CD8-positive, alpha-beta memory T cell (primary cell): ENCODE measurements around the gene MEMO1. TPM values are rescaled to one million over a fixed set of nuclear protein-coding genes. Genes with fewer than 3 reads are reported as not detected.

Source experiments
- CTCF ChIA-PET: fragments of 350-600 bp; sonication (Branson Sonifier 250); formaldehyde crosslinking; loops from one replicate; lab custom pipeline; 2021; ENCODE audit warnings: antibody characterized with exemption; lab: Charles Lee
- POLR2A ChIA-PET: fragments of 350-600 bp; sonication (Branson Sonifier 250); formaldehyde crosslinking; loops from one replicate; lab custom pipeline; 2021; ENCODE audit warnings: antibody characterized with exemption; lab: Charles Lee
- DNase-seq, 5 donors: peaks; one replicate each; pipeline versions ENCODE4 v3.0.0 to v3.0.0-alpha.2; 2020 to 2022; ENCODE audit warnings: mixed read lengths in 1 of 5
- H3K27ac ChIP-seq: one replicate; pipeline ENCODE4 v1.7.0; 2013; ENCODE audit warnings: low read depth, mild to moderate bottlenecking, low read length, moderate library complexity
- H3K27me3 ChIP-seq: 2 replicates; pipeline ENCODE4 v1.7.0; 2013; ENCODE audit warnings: low read length, mild to moderate bottlenecking; ENCODE audit not compliant: insufficient read depth, poor library complexity, severe bottlenecking
- H3K36me3 ChIP-seq: 2 replicates; pipeline ENCODE4 v1.7.0; 2013; ENCODE audit warnings: mild to moderate bottlenecking, low read length, moderate library complexity; ENCODE audit not compliant: insufficient read depth
- H3K4me1 ChIP-seq: 2 replicates; pipeline ENCODE4 v1.7.0; 2013; ENCODE audit warnings: mild to moderate bottlenecking, low read length, moderate library complexity; ENCODE audit not compliant: insufficient read depth
- H3K4me3 ChIP-seq: 2 replicates; pipeline ENCODE4 v1.7.0; 2013; ENCODE audit warnings: mild to moderate bottlenecking, low read length
- H3K9me3 ChIP-seq: 2 replicates; pipeline ENCODE4 v1.7.0; 2013; ENCODE audit warnings: mild to moderate bottlenecking, low read length
- H3K27ac Mint-ChIP-seq, 8 donors: one replicate each; pipeline ENCODE4 v1.8.0; 2020 to 2021; ENCODE audit warnings: mixed read lengths in 8 of 8, mild to moderate bottlenecking in 6 of 8, inconsistent platforms in 3 of 8, moderate library complexity in 3 of 8
- H3K27me3 Mint-ChIP-seq, 2 donors: one replicate each; pipeline ENCODE4 v1.8.0; 2020 to 2021; ENCODE audit warnings: mixed read lengths in 2 of 2, mild to moderate bottlenecking in 1 of 2, moderate library complexity in 1 of 2
- H3K36me3 Mint-ChIP-seq, 3 donors: one replicate each; pipeline ENCODE4 v1.8.0; 2020 to 2021; ENCODE audit warnings: mixed read lengths in 3 of 3, inconsistent platforms in 1 of 3, mild to moderate bottlenecking in 1 of 3
- H3K4me1 Mint-ChIP-seq, 3 donors: one replicate each; pipeline ENCODE4 v1.8.0; 2020 to 2021; ENCODE audit warnings: mixed read lengths in 3 of 3, inconsistent platforms in 1 of 3, mild to moderate bottlenecking in 1 of 3
- H3K4me3 Mint-ChIP-seq, 7 donors: one replicate each; pipeline ENCODE4 v1.8.0; 2020 to 2021; ENCODE audit warnings: mixed read lengths in 7 of 7, mild to moderate bottlenecking in 6 of 7, moderate library complexity in 4 of 7, inconsistent platforms in 2 of 7
- H3K9me3 Mint-ChIP-seq, 5 donors: one replicate each; pipeline ENCODE4 v1.8.0; 2020 to 2022; ENCODE audit warnings: mixed read lengths in 5 of 5, mild to moderate bottlenecking in 3 of 5, moderate library complexity in 2 of 5, inconsistent platforms in 1 of 5
- polyA plus RNA-seq: library from polyadenylated mRNA; unstranded; fragments of 300-500 nt; fragmentation: Illumina TruSeq; gene quantifications from one replicate; pipeline ENCODE4 v1.2.3, GENCODE V29; 2021
- total RNA-seq, 2 experiments: library from RNA; stranded (reverse); gene quantifications; one replicate each; pipeline ENCODE4 v1.2.3, GENCODE V29; 2021

The MEMO1 gene
- total and polyA plus RNA-seq, 3 experiments from 2014 or later, result 27.7 to 78.6 (median 73.8) TPM

GRCh38 chr2:31896293-31896692 is 114.5 kb downstream of the MEMO1 start:
- Mint-ChIP-seq H3K4me3 (no peak overlapping the region), H3K36me3 (peaks cover 39 to 77% (median 57%) of the 10 kb centered on the region in 3 donors), H3K27ac (no peak overlapping the region), H3K4me1 (peaks cover 2 to 22% (median 11%) of the 10 kb centered on the region in 3 donors), H3K27me3 (no peaks in the 10 kb centered on the region), H3K9me3 (peaks cover 9 to 31% (median 16%) of the 10 kb centered on the region in 5 donors)
- Histone ChIP-seq H3K4me1 (no peaks in the 10 kb centered on the region), H3K36me3 (peaks cover 5% of the 10 kb centered on the region), H3K4me3 (no peak overlapping the region), H3K27ac (no peak overlapping the region), H3K9me3 (no peaks in the 10 kb centered on the region), H3K27me3 (no peaks in the 10 kb centered on the region)
- DNase-seq, result no peak
- CTCF ChIA-PET, result no interaction called here
- POLR2A ChIA-PET, result no interaction called here

GRCh38 chr2:31894656-31895055 is 116.2 kb downstream of the MEMO1 start:
- ChIA-PET CTCF (no interaction called here), POLR2A (no interaction called here)
- Histone ChIP-seq H3K9me3 (no peaks in the 10 kb centered on the region), H3K27me3 (no peaks in the 10 kb centered on the region), H3K36me3 (no peaks in the 10 kb centered on the region), H3K4me1 (no peaks in the 10 kb centered on the region), H3K27ac (no peak overlapping the region), H3K4me3 (no peak overlapping the region)
- Mint-ChIP-seq H3K9me3 (peaks cover 9 to 26% (median 16%) of the 10 kb centered on the region in 5 donors), H3K27me3 (no peaks in the 10 kb centered on the region), H3K4me3 (no peak overlapping the region), H3K36me3 (peaks cover 32 to 75% (median 45%) of the 10 kb centered on the region in 3 donors), H3K4me1 (peaks cover 2 to 30% (median 19%) of the 10 kb centered on the region in 3 donors), H3K27ac (no peak overlapping the region)
- no peak for DNase-seq

- no peak overlapping the region for H3K27ac Mint-ChIP-seq
- H3K27me3 ChIP-seq, result no peaks in the 10 kb centered on the region
- no peak overlapping the region for H3K27ac ChIP-seq
- peaks cover 2 to 30% (median 26%) of the 10 kb centered on the region in 3 donors for H3K4me1 Mint-ChIP-seq
- POLR2A ChIA-PET, result no interaction called here
- no peaks in the 10 kb centered on the region for H3K4me1 ChIP-seq
- no peak overlapping the region for H3K4me3 ChIP-seq
- H3K4me3 Mint-ChIP-seq, result no peak overlapping the region
- H3K36me3 ChIP-seq, result no peaks in the 10 kb centered on the region
- H3K36me3 Mint-ChIP-seq, result peaks cover 23 to 65% (median 30%) of the 10 kb centered on the region in 3 donors
- H3K9me3 ChIP-seq, result no peaks in the 10 kb centered on the region
- CTCF ChIA-PET, result interaction anchor here (1.5 kb wide), 1 partner anchor 14 kb away, joined by 3 read pairs; no protein-coding TSS in a partner anchor
- peaks cover 6 to 15% (median 12%) of the 10 kb centered on the region in 5 donors for H3K9me3 Mint-ChIP-seq
- no peaks in the 10 kb centered on the region for H3K27me3 Mint-ChIP-seq
- no peak for DNase-seq
These were observed 117.7 kb downstream of the MEMO1 start for GRCh38 chr2:31893094-31893493.

- no peak overlapping the region for H3K27ac Mint-ChIP-seq
- Histone ChIP-seq H3K4me3 (no peak overlapping the region), H3K36me3 (no peaks in the 10 kb centered on the region), H3K9me3 (no peaks in the 10 kb centered on the region), H3K4me1 (no peaks in the 10 kb centered on the region), H3K27ac (no peak overlapping the region), H3K27me3 (no peaks in the 10 kb centered on the region)
- DNase-seq, result no peak
- no peak overlapping the region for H3K4me3 Mint-ChIP-seq
- H3K36me3 Mint-ChIP-seq, result peaks cover 4 to 42% (median 11%) of the 10 kb centered on the region in 3 donors
- no peaks in the 10 kb centered on the region for H3K9me3 Mint-ChIP-seq
- no peaks in the 10 kb centered on the region for H3K27me3 Mint-ChIP-seq
- ChIA-PET POLR2A (no interaction called here), CTCF (no interaction called here)
- H3K4me1 Mint-ChIP-seq, result peaks cover 2 to 23% (median 22%) of the 10 kb centered on the region in 3 donors
These were observed 121.8 kb downstream of the MEMO1 start for GRCh38 chr2:31889044-31889443.

GRCh38 chr2:31888550-31888949 is 122.3 kb downstream of the MEMO1 start:
- no peak for DNase-seq
- Histone ChIP-seq H3K9me3 (no peaks in the 10 kb centered on the region), H3K27ac (no peak overlapping the region), H3K4me3 (no peak overlapping the region), H3K4me1 (no peaks in the 10 kb centered on the region), H3K36me3 (no peaks in the 10 kb centered on the region), H3K27me3 (no peaks in the 10 kb centered on the region)
- POLR2A ChIA-PET, result no interaction called here
- H3K4me3 Mint-ChIP-seq, result no peak overlapping the region
- peaks cover 4 to 37% (median 11%) of the 10 kb centered on the region in 3 donors for H3K36me3 Mint-ChIP-seq
- H3K27ac Mint-ChIP-seq, result peak overlapping the region in 4 of 8 donors; percentile 4 to 38 (median 14)
- CTCF ChIA-PET, result no interaction called here
- peaks cover 2 to 23% (median 19%) of the 10 kb centered on the region in 3 donors for H3K4me1 Mint-ChIP-seq
- H3K27me3 Mint-ChIP-seq, result no peaks in the 10 kb centered on the region
- H3K9me3 Mint-ChIP-seq, result no peaks in the 10 kb centered on the region

- H3K9me3 Mint-ChIP-seq, result no peaks in the 10 kb centered on the region
- Histone ChIP-seq H3K27me3 (no peaks in the 10 kb centered on the region), H3K36me3 (no peaks in the 10 kb centered on the region), H3K9me3 (no peaks in the 10 kb centered on the region), H3K4me3 (no peak overlapping the region), H3K27ac (no peak overlapping the region), H3K4me1 (no peaks in the 10 kb centered on the region)
- CTCF ChIA-PET, result no interaction called here
- H3K4me1 Mint-ChIP-seq, result peaks cover 0 to 19% (median 12%) of the 10 kb centered on the region in 3 donors
- no peak overlapping the region for H3K27ac Mint-ChIP-seq
- H3K27me3 Mint-ChIP-seq, result no peaks in the 10 kb centered on the region
- peaks cover 0 to 26% (median 4%) of the 10 kb centered on the region in 3 donors for H3K36me3 Mint-ChIP-seq
- POLR2A ChIA-PET, result no interaction called here
- no peak for DNase-seq
- no peak overlapping the region for H3K4me3 Mint-ChIP-seq
These were observed 124.1 kb downstream of the MEMO1 start for GRCh38 chr2:31886700-31887099.

GRCh38 chr2:31877008-31877407 is 133.8 kb downstream of the MEMO1 start:
- Histone ChIP-seq H3K9me3 (no peaks in the 10 kb centered on the region), H3K27me3 (no peaks in the 10 kb centered on the region), H3K27ac (no peak overlapping the region), H3K4me3 (no peak overlapping the region), H3K36me3 (no peaks in the 10 kb centered on the region), H3K4me1 (no peaks in the 10 kb centered on the region)
- Mint-ChIP-seq H3K36me3 (peaks cover 0 to 28% (median 16%) of the 10 kb centered on the region in 3 donors), H3K9me3 (no peaks in the 10 kb centered on the region), H3K27ac (no peak overlapping the region), H3K4me1 (peaks cover 0 to 3% (median 0%) of the 10 kb centered on the region in 3 donors), H3K4me3 (no peak overlapping the region), H3K27me3 (no peaks in the 10 kb centered on the region)
- ChIA-PET CTCF (no interaction called here), POLR2A (no interaction called here)
- DNase-seq, result no peak

- Mint-ChIP-seq H3K27ac (no peak overlapping the region), H3K4me1 (peaks cover 0 to 3% (median 0%) of the 10 kb centered on the region in 3 donors), H3K36me3 (peaks cover 0 to 18% (median 9%) of the 10 kb centered on the region in 3 donors), H3K27me3 (no peaks in the 10 kb centered on the region), H3K4me3 (no peak overlapping the region), H3K9me3 (no peaks in the 10 kb centered on the region)
- POLR2A ChIA-PET, result no interaction called here
- no peak overlapping the region for H3K4me3 ChIP-seq
- H3K36me3 ChIP-seq, result no peaks in the 10 kb centered on the region
- no peak for DNase-seq
- H3K27ac ChIP-seq, result no peak overlapping the region
- no peaks in the 10 kb centered on the region for H3K4me1 ChIP-seq
- H3K27me3 ChIP-seq, result no peaks in the 10 kb centered on the region
- CTCF ChIA-PET, result no interaction called here
- H3K9me3 ChIP-seq, result no peaks in the 10 kb centered on the region
These were observed 136.7 kb downstream of the MEMO1 start for GRCh38 chr2:31874071-31874470.
